HEK293 (cell line): ENCODE results near the gene GPRC5D.

ENCODE experiments used
- CTCF ChIP-seq: fragments of 450-650 bp; formaldehyde crosslinking; IDR thresholded peaks from 2 replicates; pipeline ENCODE4 v1.5.1; 2016; ENCODE audit warnings: missing biosample characterization, missing genetic modification characterization
- IKZF3 ChIP-seq: fragments of 450-650 bp; IDR thresholded peaks from 2 replicates; pipeline ENCODE4 v1.5.0; 2018; ENCODE audit warnings: missing biosample characterization, mild to moderate bottlenecking, missing genetic modification characterization, moderate library complexity
- INSM2 ChIP-seq: fragments of 450-650 bp; formaldehyde crosslinking; IDR thresholded peaks from 2 replicates; pipeline ENCODE4 v1.5.1; 2016; ENCODE audit warnings: missing biosample characterization, missing genetic modification characterization
- KLF16 ChIP-seq: fragments of 450-650 bp; formaldehyde crosslinking; IDR thresholded peaks from 2 replicates; pipeline ENCODE4 v1.5.1; 2017; ENCODE audit warnings: missing biosample characterization, missing genetic modification characterization
- REPIN1 ChIP-seq: fragments of 450-650 bp; formaldehyde crosslinking; IDR thresholded peaks from 2 replicates; pipeline ENCODE4 v1.5.1; 2017; ENCODE audit warnings: missing biosample characterization, missing genetic modification characterization, low read depth
- REST ChIP-seq: fragments of 450-650 bp; formaldehyde crosslinking; IDR thresholded peaks from 2 replicates; pipeline ENCODE4 v1.5.1; 2016; ENCODE audit warnings: missing biosample characterization, missing genetic modification characterization
- SALL2 ChIP-seq: fragments of 450-650 bp; formaldehyde crosslinking; IDR thresholded peaks from 2 replicates; pipeline ENCODE4 v1.5.0; 2017; ENCODE audit warnings: missing biosample characterization, mild to moderate bottlenecking, missing genetic modification characterization, borderline replicate concordance
- ZBTB1 ChIP-seq: fragments of 450-650 bp; formaldehyde crosslinking; IDR thresholded peaks from 2 replicates; pipeline ENCODE4 v1.5.1; 2016; ENCODE audit warnings: missing biosample characterization, missing genetic modification characterization
- ZBTB49 ChIP-seq: fragments of 450-650 bp; formaldehyde crosslinking; IDR thresholded peaks from 2 replicates; pipeline ENCODE4 v1.5.1; 2016; ENCODE audit warnings: missing biosample characterization, missing genetic modification characterization, low read depth
- ZNF302 ChIP-seq: fragments of 450-650 bp; formaldehyde crosslinking; IDR thresholded peaks from 2 replicates; pipeline ENCODE4 v1.5.1; 2016; ENCODE audit warnings: missing biosample characterization, missing genetic modification characterization, low read depth
- ZNF324 ChIP-seq: fragments of 450-650 bp; formaldehyde crosslinking; IDR thresholded peaks from 2 replicates; pipeline ENCODE4 v1.5.1; 2016; ENCODE audit warnings: missing biosample characterization, missing genetic modification characterization
- ZNF701 ChIP-seq: fragments of 450-650 bp; formaldehyde crosslinking; IDR thresholded peaks from 2 replicates; pipeline ENCODE4 v1.5.1; 2016; ENCODE audit warnings: missing biosample characterization, missing genetic modification characterization
- ZSCAN30 ChIP-seq: fragments of 450-650 bp; IDR thresholded peaks from 2 replicates; pipeline ENCODE4 v1.5.1; 2018; ENCODE audit warnings: missing biosample characterization, mild to moderate bottlenecking, missing genetic modification characterization, moderate library complexity

- TF ChIP-seq ZNF324 (tag by site-specific recombination) (no peak), ZBTB49 (no peak), ZSCAN30 (tag by site-specific recombination) (no peak), KLF16 (tag by site-specific recombination) (no peak), REST (tag by site-specific recombination) (no peak), SALL2 (tag by site-specific recombination) (no peak), CTCF (tag by site-specific recombination) (no peak), IKZF3 (tag by site-specific recombination) (no peak), ZBTB1 (no peak), REPIN1 (tag by site-specific recombination) (no peak), ZNF302 (tag by site-specific recombination) (no peak), INSM2 (no peak), ZNF701 (tag by site-specific recombination) (no peak)
Observed at GRCh38 chr12:12945591-12945990, 6.4 kb downstream of the GPRC5D start.
